SJCRH30 (cell line): ENCODE measurements around the gene ZNFX1. TPM values are rescaled to one million over a fixed set of nuclear protein-coding genes. Genes with fewer than 3 reads are reported as not detected.
"Not testable (repeated sequence)": the region's sequence is repeated elsewhere in the genome, so short reads cannot be mapped to it uniquely, and the experiment has no call there.

ENCODE experiments used
- DNase-seq, 2 experiments: peaks; one replicate each; pipeline ENCODE4 v3.0.0-alpha.2; 2015 to 2020
- H3K27ac ChIP-seq: fragments of 250-450 bp; sonication (Bioruptor Pico); 2 replicates; pipeline ENCODE4 v1.5.1; 2020; ENCODE audit warnings: mild to moderate bottlenecking, moderate library complexity
- H3K27me3 ChIP-seq: fragments of 250-450 bp; sonication (Bioruptor Pico); 2 replicates; pipeline ENCODE4 v1.5.1; 2020; ENCODE audit warnings: mild to moderate bottlenecking, moderate library complexity
- H3K36me3 ChIP-seq: fragments of 250-450 bp; sonication (Bioruptor Pico); 2 replicates; pipeline ENCODE4 v1.5.1; 2020; ENCODE audit warnings: mild to moderate bottlenecking, moderate library complexity
- H3K4me1 ChIP-seq: fragments of 250-450 bp; sonication (Bioruptor Pico); 2 replicates; pipeline ENCODE4 v1.5.1; 2020; ENCODE audit warnings: mild to moderate bottlenecking, moderate library complexity
- H3K4me3 ChIP-seq: fragments of 250-450 bp; sonication (Bioruptor Pico); 2 replicates; pipeline ENCODE4 v1.5.1; 2020; ENCODE audit warnings: mild to moderate bottlenecking, moderate library complexity
- H3K9me3 ChIP-seq: fragments of 250-450 bp; sonication (Bioruptor Pico); replicated peaks from 2 replicates; pipeline ENCODE4 v1.5.1; 2020; ENCODE audit warnings: mild to moderate bottlenecking, moderate library complexity
- total RNA-seq: library from RNA; depleted of rRNA; stranded (reverse); fragments of >200 nt; shearing (Covaris generic); gene quantifications from 2 replicates; pipeline ENCODE4 v1.2.3, GENCODE V29; 2014

Gene ZNFX1
- total RNA-seq, 1 experiment from 2014 or later = 25.5 TPM

- H3K27me3 ChIP-seq = no peaks in the 10 kb centered on the region
- DNase-seq = no peak
- peaks cover 10% of the 10 kb centered on the region; the same call in 1 of the 2 replicates for H3K9me3 ChIP-seq
- H3K36me3 ChIP-seq = no peaks in the 10 kb centered on the region
- no peaks in the 10 kb centered on the region for H3K4me1 ChIP-seq
- no peak overlapping the region for H3K27ac ChIP-seq
- H3K4me3 ChIP-seq = no peak overlapping the region
Observed at GRCh38 chr20:49308875-49309274, 31.0 kb upstream of the ZNFX1 start.

- DNase-seq = no peak
- Histone ChIP-seq H3K9me3 (peaks cover 10% of the 10 kb centered on the region; the same call in 1 of the 2 replicates), H3K4me1 (peaks cover 6% of the 10 kb centered on the region), H3K4me3 (no peak overlapping the region), H3K27ac (no peak overlapping the region), H3K27me3 (no peaks in the 10 kb centered on the region), H3K36me3 (no peaks in the 10 kb centered on the region)
Observed at GRCh38 chr20:49306903-49307620, 29.2 kb upstream of the ZNFX1 start.

- DNase-seq = peak in 1 of 2 experiments; percentile 41
Observed at GRCh38 chr20:49303065-49303552, 25.3 kb upstream of the ZNFX1 start.

GRCh38 chr20:49297605-49298530 lies 20.0 kb upstream of the ZNFX1 start:
- no peak overlapping the region for H3K27ac ChIP-seq
- no peak overlapping the region for H3K4me3 ChIP-seq
- no peak for DNase-seq
- H3K4me1 ChIP-seq = peaks cover under 1% of the 10 kb centered on the region
- peaks cover 8% of the 10 kb centered on the region; the same call in 1 of the 2 replicates for H3K36me3 ChIP-seq
- no peaks in the 10 kb centered on the region for H3K27me3 ChIP-seq
- H3K9me3 ChIP-seq = no peaks in the 10 kb centered on the region

More at GRCh38 chr20:49303065-49303552, 25.3 kb upstream of the ZNFX1 start:
- peaks cover 6% of the 10 kb centered on the region for H3K4me1 ChIP-seq
- no peak overlapping the region for H3K4me3 ChIP-seq
- H3K36me3 ChIP-seq = no peaks in the 10 kb centered on the region
- no peaks in the 10 kb centered on the region for H3K27me3 ChIP-seq
- no peak overlapping the region for H3K27ac ChIP-seq
- no peaks in the 10 kb centered on the region for H3K9me3 ChIP-seq

GRCh38 chr20:49294002-49294654 lies 16.3 kb upstream of the ZNFX1 start:
- H3K9me3 ChIP-seq, H3K4me1 ChIP-seq, DNase-seq, H3K27me3 ChIP-seq, H3K27ac ChIP-seq, H3K4me3 ChIP-seq: not testable (repeated sequence)
- H3K36me3 ChIP-seq = peaks cover 36% of the 10 kb centered on the region

GRCh38 chr20:49293122-49293521 lies 15.3 kb upstream of the ZNFX1 start:
- no peak for DNase-seq
- Histone ChIP-seq H3K4me1 (no peaks in the 10 kb centered on the region), H3K27ac (no peak overlapping the region), H3K36me3 (peaks cover 46% of the 10 kb centered on the region), H3K9me3 (no peaks in the 10 kb centered on the region), H3K4me3 (no peak overlapping the region), H3K27me3 (no peaks in the 10 kb centered on the region)

GRCh38 chr20:49292010-49292409 lies 14.2 kb upstream of the ZNFX1 start:
- no peak overlapping the region for H3K4me3 ChIP-seq
- no peaks in the 10 kb centered on the region for H3K9me3 ChIP-seq
- no peak for DNase-seq
- no peak overlapping the region for H3K27ac ChIP-seq
- no peaks in the 10 kb centered on the region for H3K27me3 ChIP-seq
- no peaks in the 10 kb centered on the region for H3K4me1 ChIP-seq
- peaks cover 57% of the 10 kb centered on the region for H3K36me3 ChIP-seq

GRCh38 chr20:49291200-49291599 lies 13.3 kb upstream of the ZNFX1 start:
- H3K36me3 ChIP-seq = peaks cover 65% of the 10 kb centered on the region
- no peaks in the 10 kb centered on the region for H3K27me3 ChIP-seq
- no peak overlapping the region for H3K4me3 ChIP-seq
- DNase-seq = peak in 1 of 2 experiments; percentile 38
- no peaks in the 10 kb centered on the region for H3K4me1 ChIP-seq
- H3K9me3 ChIP-seq = no peaks in the 10 kb centered on the region
- no peak overlapping the region for H3K27ac ChIP-seq

- peak in 1 of 2 experiments; percentile 43 for DNase-seq
- H3K9me3 ChIP-seq = no peaks in the 10 kb centered on the region
- H3K36me3 ChIP-seq = peaks cover 70% of the 10 kb centered on the region
- peaks cover 2% of the 10 kb centered on the region; the same call in 1 of the 2 replicates for H3K4me1 ChIP-seq
- no peak overlapping the region for H3K27ac ChIP-seq
- no peaks in the 10 kb centered on the region for H3K27me3 ChIP-seq
- H3K4me3 ChIP-seq = no peak overlapping the region
Observed at GRCh38 chr20:49290608-49291191, 12.8 kb upstream of the ZNFX1 start.

GRCh38 chr20:49288784-49289696 lies 11.2 kb upstream of the ZNFX1 start:
- Histone ChIP-seq H3K9me3 (no peaks in the 10 kb centered on the region), H3K27me3 (no peaks in the 10 kb centered on the region), H3K4me1 (peaks cover 9% of the 10 kb centered on the region), H3K27ac (no peak overlapping the region), H3K4me3 (no peak overlapping the region), H3K36me3 (peaks cover 81% of the 10 kb centered on the region)
- DNase-seq = peak in 1 of 2 experiments; percentile 39

GRCh38 chr20:49288250-49288751 lies 10.4 kb upstream of the ZNFX1 start:
- peaks cover 88% of the 10 kb centered on the region for H3K36me3 ChIP-seq
- H3K27ac ChIP-seq = no peak overlapping the region
- no peak overlapping the region for H3K4me3 ChIP-seq
- DNase-seq = peak in 1 of 2 experiments; percentile 36
- H3K4me1 ChIP-seq = peaks cover 17% of the 10 kb centered on the region
- no peaks in the 10 kb centered on the region for H3K27me3 ChIP-seq
- H3K9me3 ChIP-seq = no peaks in the 10 kb centered on the region

- no peak overlapping the region for H3K4me3 ChIP-seq
- no peak overlapping the region for H3K27ac ChIP-seq
- H3K4me1 ChIP-seq = peaks cover 23% of the 10 kb centered on the region
- H3K9me3 ChIP-seq = no peaks in the 10 kb centered on the region
- DNase-seq = peak in 1 of 2 experiments; percentile 43
- H3K36me3 ChIP-seq = peaks cover 92% of the 10 kb centered on the region
- H3K27me3 ChIP-seq = no peaks in the 10 kb centered on the region
Observed at GRCh38 chr20:49287555-49288249, 9.8 kb upstream of the ZNFX1 start.
